D721Med (cell line): Measurements from ENCODE around the gene CPNE7.
A peak's percentile ranks its signal among the peaks of the same experiment; 100 is the strongest.

ENCODE experiments used
- DNase-seq: peaks from one replicate; pipeline ENCODE4 v3.0.0; 2011; ENCODE audit warnings: low spot score; ENCODE audit not compliant: insufficient read length
- FAIRE-seq: peaks from 2 replicates; lab custom pipeline; 2011; peaks lifted over from hg19 to GRCh38; lab: Jason Lieb, UNC
- CTCF ChIP-seq: IDR thresholded peaks from 2 replicates; pipeline ENCODE4 v1.5.1; 2012; ENCODE audit warnings: mild to moderate bottlenecking, control low read depth; ENCODE audit not compliant: insufficient read depth; ENCODE audit errors: missing control alignments

Gene CPNE7

DNA sequence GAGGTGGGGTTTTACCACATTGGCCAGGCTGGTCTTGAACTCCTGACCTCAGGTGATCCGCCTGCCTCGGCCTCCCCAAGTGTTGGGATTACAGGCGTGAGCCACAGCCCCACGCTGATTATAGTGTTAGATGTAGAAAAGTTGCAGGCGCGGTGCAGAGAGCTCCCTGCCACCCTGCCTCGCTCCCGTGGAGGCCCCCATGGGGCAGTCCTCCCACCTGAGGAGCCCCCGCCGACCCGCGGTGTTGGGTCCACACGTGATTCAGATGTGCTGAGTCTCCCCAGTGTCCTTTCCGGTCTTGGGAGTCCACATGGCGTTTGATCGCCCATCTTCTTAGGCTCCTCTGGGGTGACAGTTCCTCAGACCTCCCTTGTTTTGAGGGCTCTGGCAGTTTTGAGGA is 20.3 kb upstream of the CPNE7 start:
- no peak for TF ChIP-seq CTCF
- FAIRE-seq (no peak), DNase-seq (no peak)

GRCh38 chr16:89555780-89556179 is 19.8 kb upstream of the CPNE7 start:
- FAIRE-seq, result no peak
- TF ChIP-seq CTCF, result no peak
- DNase-seq, result no peak

- no peak for DNase-seq
- TF ChIP-seq CTCF, result peak; percentile 64
- FAIRE-seq, result no peak
Measured at GRCh38 chr16:89556750-89557689, 18.5 kb upstream of the CPNE7 start.

GRCh38 chr16:89557690-89558490 is 17.7 kb upstream of the CPNE7 start:
- no peak for DNase-seq
- TF ChIP-seq CTCF, result no peak
- FAIRE-seq, result no peak

- DNase-seq (peak; percentile 81), FAIRE-seq (no peak)
- TF ChIP-seq CTCF, result no peak
Measured at GRCh38 chr16:89560378-89561141, 15.0 kb upstream of the CPNE7 start, which contains the start of gene RPL13. Gene RPL13, plus strand, starts transcription at chr16:89560682. Its CDS starts 278 bp downstream, at chr16:89560960.

DNA sequence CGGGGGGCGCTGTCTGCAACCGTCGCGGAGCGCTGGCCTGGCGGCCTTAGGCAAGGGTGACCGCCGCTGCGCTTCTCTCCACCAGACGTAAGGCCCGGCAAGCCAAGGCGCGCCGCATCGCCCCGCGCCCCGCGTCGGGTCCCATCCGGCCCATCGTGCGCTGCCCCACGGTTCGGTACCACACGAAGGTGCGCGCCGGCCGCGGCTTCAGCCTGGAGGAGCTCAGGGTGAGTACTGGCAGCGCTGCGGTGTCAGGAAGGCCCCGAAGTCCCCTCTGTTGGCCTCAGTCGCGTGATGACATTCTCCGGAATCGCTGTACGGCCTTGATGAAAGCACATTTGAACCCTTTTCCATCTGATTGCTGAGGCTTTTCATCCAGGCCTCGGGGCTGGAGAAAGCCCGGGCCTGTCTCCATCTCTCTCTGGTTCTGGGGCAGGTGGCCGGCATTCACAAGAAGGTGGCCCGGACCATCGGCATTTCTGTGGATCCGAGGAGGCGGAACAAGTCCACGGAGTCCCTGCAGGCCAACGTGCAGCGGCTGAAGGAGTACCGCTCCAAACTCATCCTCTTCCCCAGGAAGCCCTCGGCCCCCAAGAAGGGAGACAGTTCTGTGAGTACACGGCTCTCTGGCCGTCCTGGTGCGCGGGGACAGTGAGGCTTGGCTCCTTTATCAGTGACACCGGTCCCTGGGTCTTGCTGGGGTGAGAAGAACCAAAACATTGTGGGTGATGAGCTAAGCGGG is 14.2 kb upstream of the CPNE7 start:
- no peak for DNase-seq
- FAIRE-seq, result no peak

More for the DNA sequence above, 14.2 kb upstream of the CPNE7 start:
- TF ChIP-seq CTCF, result no peak
